T1000 (cell line): ENCODE data around the gene PLA2G3.
"Not testable (repeated sequence)": the region's sequence is repeated elsewhere in the genome, so short reads cannot be mapped to it uniquely, and the experiment has no call there.

ENCODE experiments used
- DNase-seq: peaks from one replicate; lab custom pipeline; 2025; ENCODE audit warnings: mixed read lengths; lab: John Stamatoyannopoulos, UW

Gene PLA2G3

DNA sequence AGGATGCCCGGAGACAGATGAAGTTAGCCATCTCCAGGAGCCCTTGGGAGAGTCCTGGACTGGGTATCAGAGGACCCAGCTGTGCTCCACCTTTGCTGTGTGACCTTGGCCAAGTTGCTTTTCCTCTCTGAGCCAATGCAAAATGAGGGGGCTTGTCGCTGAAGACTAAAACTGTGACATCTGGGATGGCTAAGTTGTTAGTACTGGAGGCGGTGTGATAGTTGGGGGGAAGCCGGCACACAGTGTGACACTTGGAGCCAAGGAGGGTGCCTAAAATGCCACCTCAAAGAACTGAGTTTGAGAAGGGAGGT lies 17.1 kb downstream of the PLA2G3 start:
- no peak for DNase-seq

GRCh38 chr22:31122532-31123291 lies 17.6 kb downstream of the PLA2G3 start, which contains the start of gene INPP5J:
INPP5J (plus strand) TSS chr22:31122966; CDS start chr22:31123015, 49 bp downstream.
- DNase-seq: peak; percentile 8

GRCh38 chr22:31122196-31122531 lies 18.1 kb downstream of the PLA2G3 start:
- no peak for DNase-seq

- no peak for DNase-seq
These were observed 18.9 kb downstream of the PLA2G3 start for GRCh38 chr22:31121403-31121802.

DNA sequence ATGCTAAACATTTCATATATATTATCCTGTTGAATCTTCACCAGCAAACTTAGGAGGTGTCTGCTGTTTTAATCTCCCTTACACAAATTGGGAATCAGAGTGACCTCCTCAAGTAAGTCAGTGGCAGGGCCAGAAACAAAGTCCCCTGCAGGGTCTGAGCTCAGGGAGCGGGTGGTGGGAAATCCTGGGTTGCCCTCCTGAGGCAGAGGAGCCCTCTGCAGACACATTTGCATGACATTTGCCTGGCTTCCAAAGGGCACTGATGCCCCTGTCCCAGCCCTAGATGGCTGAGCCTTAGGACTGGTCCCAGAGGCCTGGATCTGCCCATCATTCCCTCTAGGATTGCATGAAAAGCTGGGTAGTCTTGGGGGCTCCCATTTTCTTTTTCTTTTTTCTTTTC lies 19.7 kb downstream of the PLA2G3 start:
- no peak for DNase-seq

DNA sequence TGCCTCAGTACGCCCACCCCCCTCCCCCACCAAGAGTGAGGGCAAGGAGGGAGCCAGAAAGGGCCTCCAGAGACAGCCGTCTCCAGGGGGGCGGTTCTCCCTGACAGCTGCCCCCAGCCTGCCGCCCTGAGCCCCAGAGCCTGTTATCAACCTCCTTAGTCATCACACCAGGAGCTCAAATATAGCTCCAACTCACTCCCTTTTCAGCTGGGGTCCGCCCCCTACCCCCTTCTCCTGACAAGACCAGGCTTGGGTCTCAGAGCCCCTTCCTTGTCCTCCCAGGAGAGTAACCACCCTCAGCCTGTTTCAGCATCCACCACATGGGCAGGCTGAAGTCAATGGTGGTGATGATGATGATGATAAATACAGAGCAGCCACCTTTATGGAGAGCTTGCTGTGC lies 20.1 kb downstream of the PLA2G3 start:
- DNase-seq: no peak

DNA sequence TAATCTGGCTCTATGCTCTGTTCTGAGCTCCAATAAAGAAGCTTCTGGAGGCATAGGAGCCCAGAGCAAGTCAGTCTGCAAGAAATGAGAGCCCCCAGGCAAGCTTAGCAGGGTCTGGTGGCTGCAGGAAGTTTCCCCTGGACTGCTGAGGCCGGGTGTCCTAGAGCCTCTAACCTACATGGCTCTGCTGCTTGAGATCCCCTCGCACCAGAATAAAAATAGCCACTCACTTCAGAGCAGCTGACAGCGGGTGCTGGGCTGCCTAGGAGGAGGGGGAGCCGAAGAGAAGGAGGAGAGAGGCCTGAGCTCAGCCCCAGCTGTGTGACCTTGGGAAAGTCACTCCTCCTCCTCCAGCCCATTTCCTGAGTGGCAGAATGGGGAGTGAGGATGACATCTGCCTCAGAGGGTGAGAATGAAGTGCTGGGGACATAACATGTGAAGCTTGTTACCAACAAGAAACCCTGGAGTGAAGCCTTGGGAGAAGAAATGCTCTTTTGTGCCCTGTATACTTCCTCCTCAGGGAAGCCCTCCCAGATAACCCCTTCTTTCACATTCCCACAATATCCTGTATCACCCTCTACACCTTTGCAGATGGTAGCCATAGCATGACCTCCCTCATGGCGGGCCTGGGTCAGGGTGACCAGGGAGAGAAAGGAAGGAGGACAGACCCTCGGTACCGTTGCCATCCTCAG lies 21.1 kb downstream of the PLA2G3 start:
- no peak for DNase-seq

DNA sequence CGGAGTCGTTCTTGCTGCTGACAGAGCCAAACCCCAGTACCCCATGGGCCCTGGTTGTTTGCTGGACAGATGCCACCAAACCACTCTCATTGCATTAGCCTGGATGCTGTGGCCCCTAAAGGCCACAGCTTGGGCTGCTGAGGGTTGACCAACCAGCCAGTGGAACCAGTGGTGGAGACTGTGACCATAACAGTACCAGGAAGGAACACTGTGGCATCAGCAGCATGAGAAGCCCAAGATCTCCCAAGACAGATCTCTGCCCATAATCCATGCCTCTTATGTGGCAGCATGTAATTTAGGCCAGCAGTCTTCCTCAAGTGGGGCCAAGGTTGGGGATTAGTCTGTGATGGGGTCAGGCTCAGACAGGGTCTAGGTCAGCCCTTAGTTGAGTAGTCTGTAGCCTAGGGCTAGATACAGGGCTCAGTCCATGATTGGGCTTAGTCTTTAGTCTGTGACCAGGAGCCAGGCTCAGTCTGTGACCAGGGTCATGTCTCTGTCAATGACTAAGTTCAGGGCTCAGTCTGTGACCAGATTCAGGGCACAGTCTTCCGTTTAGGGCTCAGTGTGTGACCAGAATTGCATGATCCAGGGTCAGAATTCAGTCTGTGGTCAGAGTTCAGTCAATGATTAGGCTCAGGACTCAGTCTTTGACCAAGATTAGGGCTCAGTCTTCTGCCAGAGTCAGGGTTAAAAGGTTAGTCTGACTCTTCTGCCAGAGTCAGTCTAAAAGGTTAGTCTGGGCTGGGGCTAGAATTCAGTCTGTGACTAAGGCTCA lies 22.1 kb downstream of the PLA2G3 start:
- DNase-seq: no peak

- DNase-seq: not testable (repeated sequence)
These were observed 27.7 kb downstream of the PLA2G3 start for GRCh38 chr22:31112547-31113091.

- no peak for DNase-seq
These were observed 32.5 kb downstream of the PLA2G3 start for GRCh38 chr22:31107894-31108218.

GRCh38 chr22:31107178-31107893 lies 33.0 kb downstream of the PLA2G3 start, which contains the start of gene SELENOM:
SELENOM (minus strand) TSS chr22:31107568; CDS start chr22:31107505, 63 bp downstream.
- DNase-seq: peak; percentile 95

DNA sequence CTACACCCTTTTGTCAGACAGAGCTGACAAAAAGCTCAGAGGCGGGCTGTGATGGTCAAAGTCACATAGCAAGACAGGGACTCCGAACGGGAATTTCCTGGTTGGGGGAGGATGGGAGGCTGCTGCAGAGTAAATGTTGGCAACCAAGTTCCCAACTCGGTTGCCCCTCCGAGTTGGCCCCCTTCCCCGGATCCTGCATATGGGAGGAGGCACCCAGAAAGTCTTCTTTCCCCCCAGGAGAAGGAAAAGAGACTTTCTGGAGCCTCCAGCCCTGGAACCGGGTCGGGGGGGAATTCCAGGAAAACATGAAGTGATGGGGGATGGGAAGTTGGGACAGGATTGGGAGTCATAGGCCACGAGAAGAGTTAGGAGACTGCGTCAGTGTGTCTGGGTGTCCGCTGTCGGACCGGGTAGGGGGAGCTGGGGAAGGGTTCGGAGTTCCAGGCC lies 33.6 kb downstream of the PLA2G3 start:
- no peak for DNase-seq

DNA sequence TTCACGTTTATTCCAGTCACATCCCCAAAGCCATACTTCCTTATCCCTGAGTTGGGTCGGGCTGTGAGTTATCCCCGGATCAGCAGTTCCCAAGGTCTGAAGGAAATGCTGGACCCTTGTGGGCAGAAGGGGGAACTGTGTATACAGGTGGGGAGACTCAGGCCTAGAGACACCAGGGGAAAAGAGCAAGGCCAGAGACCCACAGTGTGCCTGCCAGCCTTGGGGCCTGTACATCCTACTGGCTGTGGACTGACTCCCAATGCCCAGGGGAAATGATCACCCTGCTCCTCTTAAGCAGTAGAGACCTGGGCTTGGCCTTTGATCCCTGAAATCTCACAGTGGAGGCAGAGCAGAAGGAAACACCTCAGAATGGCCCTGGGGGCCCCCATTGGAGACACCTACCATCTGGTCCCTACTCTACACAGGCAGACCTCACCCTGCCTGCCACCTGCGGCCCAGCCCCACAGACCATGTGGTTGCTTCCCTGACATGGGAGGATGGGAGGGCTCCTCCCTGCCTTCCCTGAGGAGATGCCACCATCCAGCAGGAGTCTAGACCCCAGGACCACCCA lies 34.2 kb downstream of the PLA2G3 start:
- DNase-seq: no peak

- DNase-seq: no peak
These were observed 34.9 kb downstream of the PLA2G3 start for GRCh38 chr22:31105282-31105929.

- no peak for DNase-seq
These were observed 35.4 kb downstream of the PLA2G3 start for GRCh38 chr22:31104869-31105268.

GRCh38 chr22:31103899-31104694 lies 36.2 kb downstream of the PLA2G3 start:
- DNase-seq: no peak

DNA sequence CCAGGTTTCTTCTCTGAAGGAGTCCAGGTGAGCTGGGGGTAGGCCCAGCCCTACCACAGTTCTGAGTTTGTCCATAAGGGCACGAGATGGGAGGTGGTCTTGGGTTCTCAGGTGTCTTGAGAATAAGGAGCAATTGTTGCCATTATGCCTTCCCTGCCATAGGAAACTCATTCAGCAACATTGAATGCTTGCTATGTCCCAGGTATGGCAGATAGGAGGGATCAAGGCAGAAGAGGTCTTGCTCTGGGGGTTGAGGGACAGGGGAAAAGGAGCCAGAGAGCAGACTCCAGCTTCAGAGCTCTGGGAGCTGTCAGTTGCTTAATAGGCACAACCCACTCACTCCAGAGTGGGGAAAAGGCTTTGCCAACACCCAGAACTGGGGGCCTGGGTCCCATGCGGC lies 37.2 kb downstream of the PLA2G3 start:
- no peak for DNase-seq

DNA sequence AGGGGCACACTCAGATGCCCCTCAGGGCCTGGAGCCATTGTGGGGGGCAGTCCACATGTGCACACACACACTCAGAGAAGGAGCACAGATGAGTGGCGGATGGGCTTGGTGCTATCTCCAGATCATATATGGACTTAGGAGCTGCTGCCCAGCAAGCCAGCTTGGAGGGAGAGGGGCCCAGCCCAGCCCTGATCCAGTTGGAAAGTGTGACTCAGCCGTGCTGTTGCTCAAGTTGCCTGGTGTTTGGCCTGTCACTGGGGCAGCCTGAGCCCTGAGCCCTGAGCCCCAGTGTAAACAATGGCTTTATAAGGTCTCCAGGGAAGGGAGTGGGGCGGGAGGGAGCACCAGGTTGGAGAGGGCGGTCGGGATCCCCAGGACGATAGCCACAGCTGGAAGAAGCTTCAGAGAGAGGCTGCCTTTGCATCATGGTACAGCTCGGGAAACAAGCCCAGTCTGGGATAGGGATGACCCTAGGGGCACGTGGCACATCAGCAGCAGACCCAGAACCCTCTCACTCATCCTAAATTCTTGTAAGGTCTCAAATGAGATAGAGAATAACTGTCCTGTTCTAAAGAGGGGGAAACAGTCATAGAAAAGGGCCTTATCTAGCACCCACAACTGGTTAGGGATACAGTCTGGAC lies 37.7 kb downstream of the PLA2G3 start:
- DNase-seq: peak; percentile 89

GRCh38 chr22:31100762-31101525 lies 39.4 kb downstream of the PLA2G3 start:
- no peak for DNase-seq
